ENCODE data around the gene TARM1.

GRCh38 chr19:54124393-54124792, 43.2 kb upstream of the TARM1 start:
- TF ChIP-seq CTCF (IDR thresholded peaks at IDR 0.05) = no peak
- no peak for TF ChIP-seq POLR2A (IDR thresholded peaks at IDR 0.05)
- TF ChIP-seq POLR2AphosphoS5 (IDR thresholded peaks at IDR 0.05) = no peak

Data from prostate gland (tissue), 2 donors.